GM21526 (cell line): ENCODE data around the gene HOXA4.
A peak's percentile ranks its signal among the peaks of the same experiment; 100 is the strongest.

Source experiments
- ATAC-seq: cut with Tn5 transposase; IDR thresholded peaks from one replicate; pipeline ENCODE4 v1.9.1; 2021; ENCODE audit warnings: moderate library complexity; ENCODE audit not compliant: unreplicated experiment, low FRiP score

The HOXA4 gene

GRCh38 chr7:27170426-27171324 is 40.1 kb upstream of the HOXA4 start:
- no peak for ATAC-seq

- ATAC-seq = no peak
These were observed 39.3 kb upstream of the HOXA4 start for GRCh38 chr7:27169658-27170425.

GRCh38 chr7:27168265-27168947 is 37.8 kb upstream of the HOXA4 start:
- no peak for ATAC-seq

- no peak for ATAC-seq
These were observed 37.3 kb upstream of the HOXA4 start for GRCh38 chr7:27167916-27168264.

GRCh38 chr7:27166531-27167505 is 36.3 kb upstream of the HOXA4 start:
- no peak for ATAC-seq

- no peak for ATAC-seq
These were observed 35.5 kb upstream of the HOXA4 start for GRCh38 chr7:27165996-27166530.

- ATAC-seq = no peak
These were observed 34.8 kb upstream of the HOXA4 start, which contains the start of gene HOXA9 for GRCh38 chr7:27165089-27165995. HOXA9 (minus strand) TSS chr7:27165537; CDS start chr7:27165457, 80 bp downstream.

GRCh38 chr7:27164367-27165088 is 34.0 kb upstream of the HOXA4 start:
- ATAC-seq = no peak

- ATAC-seq = no peak
These were observed 33.4 kb upstream of the HOXA4 start for GRCh38 chr7:27164045-27164366.

GRCh38 chr7:27163288-27164044 is 32.9 kb upstream of the HOXA4 start:
- no peak for ATAC-seq

GRCh38 chr7:27162561-27163287 is 32.2 kb upstream of the HOXA4 start:
- ATAC-seq = no peak

GRCh38 chr7:27161721-27162560 is 31.4 kb upstream of the HOXA4 start:
- ATAC-seq = no peak

GRCh38 chr7:27161214-27161720 is 30.7 kb upstream of the HOXA4 start:
- no peak for ATAC-seq

GRCh38 chr7:27160546-27161213 is 30.1 kb upstream of the HOXA4 start:
- peak; percentile 68 for ATAC-seq

GRCh38 chr7:27160145-27160545 is 29.6 kb upstream of the HOXA4 start:
- ATAC-seq = no peak
